Mucosa of stomach (tissue), 1 donor: ENCODE data around the gene ACVR2A.
A peak's percentile ranks its signal among the peaks of the same experiment; 100 is the strongest.

Experiments used
- H3K27me3 ChIP-seq: one replicate; pipeline ENCODE4 v1.7.0; 2013; ENCODE audit warnings: mild to moderate bottlenecking, low read length; ENCODE audit not compliant: control insufficient read depth, insufficient read depth
- H3K36me3 ChIP-seq: one replicate; pipeline ENCODE4 v1.7.0; 2013; ENCODE audit warnings: low read length; ENCODE audit not compliant: control insufficient read depth, insufficient read depth
- H3K4me1 ChIP-seq: one replicate; pipeline ENCODE4 v1.7.0; 2013; ENCODE audit warnings: mild to moderate bottlenecking, low read length; ENCODE audit not compliant: control insufficient read depth, insufficient read depth
- H3K4me3 ChIP-seq: one replicate; pipeline ENCODE4 v1.7.0; 2013; ENCODE audit warnings: low read length
- H3K9ac ChIP-seq: one replicate; pipeline ENCODE4 v1.7.0; 2013; ENCODE audit warnings: mild to moderate bottlenecking, low read length, moderate library complexity
- H3K9me3 ChIP-seq: one replicate; pipeline ENCODE4 v1.7.0; 2013; ENCODE audit warnings: mild to moderate bottlenecking, low read length, moderate library complexity; ENCODE audit not compliant: control insufficient read depth
- donor health status: Pancreatic carcinoma.

The ACVR2A gene

GRCh38 chr2:147844697-147845410, at the start of gene ACVR2A:
Gene ACVR2A, plus strand, starts transcription at chr2:147845029. Its CDS starts 124 bp downstream, at chr2:147845153.
- Histone ChIP-seq H3K36me3 (no peaks in the 10 kb centered on the region), H3K9me3 (no peaks in the 10 kb centered on the region), H3K4me3 (peak within 1 kb of the TSS; percentile 43)

DNA sequence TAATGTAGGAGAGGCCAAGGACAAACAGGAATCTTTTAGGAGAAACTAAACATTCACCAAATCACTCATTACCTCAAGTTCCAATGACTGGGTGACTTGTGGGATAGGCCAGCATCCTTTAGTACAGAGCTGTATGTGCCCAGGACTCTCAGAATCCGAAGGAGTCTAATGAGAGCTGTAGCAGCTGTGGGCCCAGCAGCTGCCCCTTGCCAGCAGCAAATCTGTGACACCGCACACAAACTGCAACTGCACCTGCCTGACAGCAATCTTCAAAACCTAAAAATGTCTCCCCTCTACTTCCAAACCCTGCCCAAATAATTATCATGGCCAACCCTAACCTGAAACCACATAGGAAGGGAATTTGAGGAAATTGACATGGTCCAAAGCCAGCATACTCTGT, 44.5 kb upstream of the ACVR2A start:
- no peaks in the 10 kb centered on the region for H3K9me3 ChIP-seq
- H3K9ac ChIP-seq = no peak overlapping the region
- no peaks in the 10 kb centered on the region for H3K36me3 ChIP-seq
- no peaks in the 10 kb centered on the region for H3K27me3 ChIP-seq
- no peak overlapping the region for H3K4me3 ChIP-seq
- H3K4me1 ChIP-seq = no peaks in the 10 kb centered on the region

More at GRCh38 chr2:147844697-147845410, at the start of gene ACVR2A:
- Histone ChIP-seq H3K4me1 (peaks cover 8% of the 10 kb centered on the region), H3K27me3 (no peaks in the 10 kb centered on the region), H3K9ac (peak within 1 kb of the TSS; percentile 88)

GRCh38 chr2:147806846-147807245, 38.0 kb upstream of the ACVR2A start:
- Histone ChIP-seq H3K9ac (no peak overlapping the region), H3K27me3 (no peaks in the 10 kb centered on the region), H3K4me3 (no peak overlapping the region), H3K9me3 (no peaks in the 10 kb centered on the region), H3K36me3 (no peaks in the 10 kb centered on the region), H3K4me1 (peaks cover 17% of the 10 kb centered on the region)

GRCh38 chr2:147808520-147808919, 36.3 kb upstream of the ACVR2A start:
- Histone ChIP-seq H3K36me3 (no peaks in the 10 kb centered on the region), H3K4me3 (no peak overlapping the region), H3K9me3 (no peaks in the 10 kb centered on the region), H3K4me1 (peaks cover 24% of the 10 kb centered on the region), H3K27me3 (no peaks in the 10 kb centered on the region), H3K9ac (no peak overlapping the region)

- Histone ChIP-seq H3K9me3 (no peaks in the 10 kb centered on the region), H3K4me1 (peaks cover 24% of the 10 kb centered on the region)
Observed at GRCh38 chr2:147810883-147811765, 33.7 kb upstream of the ACVR2A start.

GRCh38 chr2:147818741-147819140, 26.1 kb upstream of the ACVR2A start:
- Histone ChIP-seq H3K9me3 (no peaks in the 10 kb centered on the region), H3K4me3 (no peak overlapping the region), H3K4me1 (no peaks in the 10 kb centered on the region), H3K36me3 (no peaks in the 10 kb centered on the region), H3K9ac (no peak overlapping the region), H3K27me3 (no peaks in the 10 kb centered on the region)

More at GRCh38 chr2:147810883-147811765, 33.7 kb upstream of the ACVR2A start:
- Histone ChIP-seq H3K9ac (no peak overlapping the region), H3K36me3 (no peaks in the 10 kb centered on the region), H3K4me3 (no peak overlapping the region), H3K27me3 (no peaks in the 10 kb centered on the region)

GRCh38 chr2:147824620-147825019, 20.2 kb upstream of the ACVR2A start:
- H3K4me1 ChIP-seq = no peaks in the 10 kb centered on the region
- no peak overlapping the region for H3K9ac ChIP-seq
- H3K36me3 ChIP-seq = no peaks in the 10 kb centered on the region
- no peaks in the 10 kb centered on the region for H3K9me3 ChIP-seq
- H3K4me3 ChIP-seq = no peak overlapping the region
- H3K27me3 ChIP-seq = no peaks in the 10 kb centered on the region

- no peaks in the 10 kb centered on the region for H3K4me1 ChIP-seq
- H3K9ac ChIP-seq = no peak overlapping the region
- no peak overlapping the region for H3K4me3 ChIP-seq
- H3K9me3 ChIP-seq = no peaks in the 10 kb centered on the region
- no peaks in the 10 kb centered on the region for H3K27me3 ChIP-seq
- H3K36me3 ChIP-seq = no peaks in the 10 kb centered on the region
Observed at GRCh38 chr2:147826278-147827087, 18.3 kb upstream of the ACVR2A start.

- no peaks in the 10 kb centered on the region for H3K36me3 ChIP-seq
- H3K27me3 ChIP-seq = no peaks in the 10 kb centered on the region
- no peaks in the 10 kb centered on the region for H3K9me3 ChIP-seq
- H3K4me3 ChIP-seq = no peak overlapping the region
- no peak overlapping the region for H3K9ac ChIP-seq
- H3K4me1 ChIP-seq = no peaks in the 10 kb centered on the region
Observed at GRCh38 chr2:147827088-147827375, 17.8 kb upstream of the ACVR2A start.

DNA sequence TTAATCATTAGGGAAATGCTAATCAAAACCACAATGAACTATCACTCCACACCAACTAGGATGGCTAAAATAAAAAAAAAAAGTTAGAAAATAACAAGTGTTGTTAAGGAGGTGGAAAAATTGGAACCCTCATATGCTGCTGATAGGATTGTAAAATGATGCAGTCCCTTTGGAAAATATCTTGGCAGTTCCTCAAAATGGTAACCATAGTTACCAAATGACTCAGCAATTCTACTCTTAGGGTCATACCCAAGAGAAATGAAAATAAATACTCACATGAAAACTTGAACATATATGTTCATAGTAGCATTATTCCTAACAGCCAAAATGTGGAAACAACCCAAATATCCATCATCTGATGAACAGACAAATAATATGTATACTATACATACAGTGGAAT, 15.7 kb upstream of the ACVR2A start:
- Histone ChIP-seq H3K9me3 (no peaks in the 10 kb centered on the region), H3K27me3 (no peaks in the 10 kb centered on the region), H3K4me1 (no peaks in the 10 kb centered on the region), H3K4me3 (no peak overlapping the region), H3K36me3 (no peaks in the 10 kb centered on the region), H3K9ac (no peak overlapping the region)

- no peak overlapping the region for H3K4me3 ChIP-seq
- no peak overlapping the region for H3K9ac ChIP-seq
- no peaks in the 10 kb centered on the region for H3K4me1 ChIP-seq
- no peaks in the 10 kb centered on the region for H3K36me3 ChIP-seq
- H3K9me3 ChIP-seq = no peaks in the 10 kb centered on the region
- no peaks in the 10 kb centered on the region for H3K27me3 ChIP-seq
Observed at GRCh38 chr2:147836099-147836498, 8.7 kb upstream of the ACVR2A start.
